ENCODE data around the gene PPP1R27. TPM values are rescaled to one million over a fixed set of nuclear protein-coding genes. Genes with fewer than 3 reads are reported as not detected.

The PPP1R27 gene
- polyA plus RNA-seq, 2 of the 4 experiments (the other 2 are of a cell fraction): 0.09 TPM; not detected in 1

- ChIA-PET POLR2A (interaction anchor here (1.0 to 1.3 kb wide), 2 partner anchors 11 kb away, joined by 3 to 4 read pairs; partner anchors contain the start of gene MCRIP1), CTCF (interaction anchor here (0.7 to 4.0 kb wide), 21 partner anchors 8 to 136 kb away, joined by 3 to 25 read pairs (median 4); partner anchors contain the start of gene PPP1R27)
- Histone ChIP-seq H3K9me3 (no peaks in the 10 kb centered on the region), H3K4me3 (no peak overlapping the region), H3K4me2 (peak overlapping the region; percentile 48), H3K4me1 (peaks cover 19% of the 10 kb centered on the region), H3K27ac (peak overlapping the region; percentile 54 to 81; a peak in 4 of 6 replicates)
- TF ChIP-seq JUNB (IDR thresholded peaks at IDR 0.05) (no peak), HOXA7 (CRISPR knock-in tag; IDR thresholded peaks at IDR 0.05) (no peak), HMGXB4 (CRISPR knock-in tag; IDR thresholded peaks at IDR 0.05; ENCODE audit: borderline replicate concordance) (no peak), CBX8 (IDR thresholded peaks at IDR 0.05) (no peak), MAFK (IDR thresholded peaks at IDR 0.05; ENCODE audit: partially characterized antibody) (no peak), REST (IDR thresholded peaks at IDR 0.05) (no peak)
- 90% methylated on average over 3 of the region's 8 CpGs for WGBS (ENCODE audit: missing lambda C conversion rate)
- ATAC-seq (no peak), FAIRE-seq (no peak), DNase-seq (ENCODE audit: low read depth in 1 of 2, low spot score in 1 of 2) (no peak)
Measured at GRCh38 chr17:81822312-81822637, 12.6 kb downstream of the PPP1R27 start.

GRCh38 chr17:81821603-81822311 is 13.1 kb downstream of the PPP1R27 start:
- ChIA-PET POLR2A (interaction anchor here (1.0 kb wide), 1 partner anchor 11 kb away, joined by 4 read pairs; the partner anchor contains the start of gene MCRIP1), CTCF (interaction anchor here (0.7 to 4.0 kb wide), 20 partner anchors 9 to 136 kb away, joined by 3 to 25 read pairs (median 4); partner anchors contain the start of gene PPP1R27)
- peaks cover 24% of the 10 kb centered on the region for H3K4me1 ChIP-seq
- H3K27ac ChIP-seq: peak overlapping the region; percentile 54 to 81
- peak overlapping the region; percentile 48 for H3K4me2 ChIP-seq
- TF ChIP-seq NFE2L2 (conservative IDR thresholded peaks at IDR 0.05; ENCODE audit: low read length): no peak
- peak; percentile 63 for TF ChIP-seq CTCF (IDR thresholded peaks at IDR 0.05)
- peak; percentile 56 for TF ChIP-seq ZFP36 (IDR thresholded peaks at IDR 0.05; ENCODE audit: borderline replicate concordance, partially characterized antibody)
- peak; percentile 63 for TF ChIP-seq SMC3 (IDR thresholded peaks at IDR 0.05)
- TF ChIP-seq E2F6 (IDR thresholded peaks at IDR 0.05; ENCODE audit: borderline replicate concordance, low read depth): peak; percentile 66; the same call in 1 of the 2 replicates
- no peak for TF ChIP-seq HEYL (CRISPR knock-in tag; IDR thresholded peaks at IDR 0.05)
- no peak for TF ChIP-seq ZSCAN20 (CRISPR knock-in tag; IDR thresholded peaks at IDR 0.05)
- TF ChIP-seq PBX3 (IDR thresholded peaks at IDR 0.05): no peak
- 0 out of 2 replicates have a peak, but pooled peaks have one; percentile 29 for TF ChIP-seq MYC (IDR thresholded peaks at IDR 0.05; ENCODE audit: borderline replicate concordance, low read length)
- no peak for TF ChIP-seq TP53 (CRISPR knock-in tag; IDR thresholded peaks at IDR 0.05)
- peak; percentile 77 for TF ChIP-seq MAX (IDR thresholded peaks at IDR 0.05)
- TF ChIP-seq RCOR1 (IDR thresholded peaks at IDR 0.05; ENCODE audit: low read depth, low read length): no peak
- no peak for TF ChIP-seq NR3C1 (IDR thresholded peaks at IDR 0.05)
- peak; percentile 70; the same call in 1 of the 2 replicates for TF ChIP-seq MAZ (IDR thresholded peaks at IDR 0.05; ENCODE audit: borderline replicate concordance, low read depth, low read length)
- no peak for TF ChIP-seq FOSB (CRISPR knock-in tag; IDR thresholded peaks at IDR 0.05)
- TF ChIP-seq RAD21 (conservative IDR thresholded peaks at IDR 0.05 in 1 of 2, IDR thresholded peaks at IDR 0.05 in 1 of 2): peak; percentile 31 to 59; a peak in 2 of 5 replicates
- ATAC-seq (peak; percentile 61 to 90), FAIRE-seq (no peak), DNase-seq (ENCODE audit: low read depth in 1 of 2, low spot score in 1 of 2) (peak; percentile 85 to 93)
- 45% methylated on average over 11 of the region's 20 CpGs for WGBS (ENCODE audit: missing lambda C conversion rate)
- no peak overlapping the region for H3K4me3 ChIP-seq
- H3K9me3 ChIP-seq: no peaks in the 10 kb centered on the region

Measured in A549 (cell line).